ENCODE data around the gene VSNL1.

DNA sequence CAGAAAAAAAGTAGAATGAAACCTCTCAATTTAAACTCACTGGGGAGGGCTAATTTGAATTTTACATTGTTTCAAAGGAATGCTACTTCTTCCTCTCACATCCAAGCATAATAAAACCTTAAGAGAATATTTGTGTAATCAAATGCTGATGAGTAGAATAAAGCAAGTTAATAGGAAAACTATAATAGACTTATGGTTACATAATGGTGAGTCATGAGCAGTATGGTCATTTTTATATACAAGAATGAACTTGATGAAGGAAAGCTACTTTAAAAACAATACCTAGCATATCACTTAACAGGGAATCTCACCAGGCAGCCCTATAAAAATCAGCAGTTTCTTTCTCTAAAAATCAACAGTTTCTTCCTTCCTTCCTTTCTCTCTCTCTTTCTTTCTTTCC, 80.3 kb downstream of the VSNL1 start:
- TF ChIP-seq EP300 (IDR thresholded peaks at IDR 0.05) = no peak
- TF ChIP-seq, protein P1, sequence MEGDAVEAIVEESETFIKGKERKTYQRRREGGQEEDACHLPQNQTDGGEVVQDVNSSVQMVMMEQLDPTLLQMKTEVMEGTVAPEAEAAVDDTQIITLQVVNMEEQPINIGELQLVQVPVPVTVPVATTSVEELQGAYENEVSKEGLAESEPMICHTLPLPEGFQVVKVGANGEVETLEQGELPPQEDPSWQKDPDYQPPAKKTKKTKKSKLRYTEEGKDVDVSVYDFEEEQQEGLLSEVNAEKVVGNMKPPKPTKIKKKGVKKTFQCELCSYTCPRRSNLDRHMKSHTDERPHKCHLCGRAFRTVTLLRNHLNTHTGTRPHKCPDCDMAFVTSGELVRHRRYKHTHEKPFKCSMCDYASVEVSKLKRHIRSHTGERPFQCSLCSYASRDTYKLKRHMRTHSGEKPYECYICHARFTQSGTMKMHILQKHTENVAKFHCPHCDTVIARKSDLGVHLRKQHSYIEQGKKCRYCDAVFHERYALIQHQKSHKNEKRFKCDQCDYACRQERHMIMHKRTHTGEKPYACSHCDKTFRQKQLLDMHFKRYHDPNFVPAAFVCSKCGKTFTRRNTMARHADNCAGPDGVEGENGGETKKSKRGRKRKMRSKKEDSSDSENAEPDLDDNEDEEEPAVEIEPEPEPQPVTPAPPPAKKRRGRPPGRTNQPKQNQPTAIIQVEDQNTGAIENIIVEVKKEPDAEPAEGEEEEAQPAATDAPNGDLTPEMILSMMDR (IDR thresholded peaks at IDR 0.05) = no peak
- no peak for TF ChIP-seq POLR2A (IDR thresholded peaks at IDR 0.05)

Measured in upper lobe of left lung (tissue), 4 donors.